K562 (cell line): ENCODE data around the gene CDKL5. TPM values are rescaled to one million over a fixed set of nuclear protein-coding genes. Genes with fewer than 3 reads are reported as not detected.

Experiments used
- ADNP ChIP-seq: fragments of 200-800 bp; sonication (Bioruptor generic); IDR thresholded peaks from 2 replicates; pipeline ENCODE4 v1.6.1; 2016; ENCODE audit warnings: missing genetic modification characterization, missing compliant biosample characterization
- CBFA2T2 ChIP-seq: fragments of 450-650 bp; conservative IDR thresholded peaks from 2 replicates; pipeline ENCODE4 v1.6.1; 2017; ENCODE audit warnings: mild to moderate bottlenecking
- CGGBP1 ChIP-seq: fragments of 250-450 bp; sonication (Bioruptor Pico); IDR thresholded peaks from 2 replicates; pipeline ENCODE4 v1.9.0; 2021; ENCODE audit warnings: mild to moderate bottlenecking
- CREBBP ChIP-seq: IDR thresholded peaks from one replicate; pipeline ENCODE4 v1.6.1; 2012; ENCODE audit warnings: low read depth, mild to moderate bottlenecking, control low read depth, inconsistent platforms, low read length
- CXXC5 ChIP-seq: fragments of 250-450 bp; sonication (Bioruptor Pico); IDR thresholded peaks from 2 replicates; pipeline ENCODE4 v1.8.0; 2022; ENCODE audit warnings: inconsistent platforms, mild to moderate bottlenecking, moderate library complexity
- E2F3 ChIP-seq: fragments of 250-450 bp; sonication (Bioruptor Pico); IDR thresholded peaks from 2 replicates; pipeline ENCODE4 v1.4.0; 2020; ENCODE audit warnings: mild to moderate bottlenecking
- E2F4 ChIP-seq: sonication (generic); formaldehyde crosslinking; IDR thresholded peaks from 2 replicates; pipeline ENCODE4 v1.8.0; 2022; ENCODE audit warnings: mild to moderate bottlenecking, low read depth, missing genetic modification reagents
- EGR1 ChIP-seq: fragments of 450-650 bp; conservative IDR thresholded peaks from 2 replicates; pipeline ENCODE4 v1.6.1; 2017; ENCODE audit warnings: mild to moderate bottlenecking
- FOS ChIP-seq: IDR thresholded peaks from 3 replicates; pipeline ENCODE4 v1.6.1; 2011; ENCODE audit not compliant: insufficient read length; ENCODE audit errors: extremely low read depth
- FOXK1 ChIP-seq: sonication (generic); formaldehyde crosslinking; IDR thresholded peaks from 2 replicates; pipeline ENCODE4 v1.8.0; 2022; ENCODE audit warnings: missing genetic modification reagents, mild to moderate bottlenecking, borderline replicate concordance
- GABPB1 ChIP-seq: sonication (generic); formaldehyde crosslinking; IDR thresholded peaks from 2 replicates; pipeline ENCODE4 v1.8.0; 2022; ENCODE audit warnings: mild to moderate bottlenecking, missing genetic modification reagents
- PKNOX1 ChIP-seq: fragments of 450-650 bp; IDR thresholded peaks from 2 replicates; pipeline ENCODE4 v1.6.1; 2016
- PURB ChIP-seq: sonication (generic); formaldehyde crosslinking; IDR thresholded peaks from 2 replicates; pipeline ENCODE4 v1.9.0; 2021; ENCODE audit warnings: low read depth, mild to moderate bottlenecking, missing genetic modification reagents
- RBM17 ChIP-seq: fragments of 200-400 bp; formaldehyde crosslinking; IDR thresholded peaks from 2 replicates; pipeline ENCODE4 v1.6.1; 2017; ENCODE audit warnings: low read depth, mild to moderate bottlenecking, low read length, borderline replicate concordance
- RHOXF2B ChIP-seq: fragments of 250-450 bp; sonication (Bioruptor Pico); conservative IDR thresholded peaks from 2 replicates; pipeline ENCODE4 v1.5.1; 2021
- SNRNP70 ChIP-seq: fragments of 200-400 bp; formaldehyde crosslinking; optimal IDR thresholded peaks from 2 replicates; pipeline ENCODE3; 2017; ENCODE audit warnings: low read depth, low read length
- THRA ChIP-seq: fragments of 450-650 bp; IDR thresholded peaks from 2 replicates; pipeline ENCODE4 v1.6.1; 2017; ENCODE audit warnings: mild to moderate bottlenecking, moderate library complexity
- TOE1 ChIP-seq, 2 experiments: fragments of 450-650 bp in 1 of 2; sonication (generic) in 1 of 2; formaldehyde crosslinking in 1 of 2; IDR thresholded peaks; 2 replicates each; pipeline versions ENCODE4 v1.7.1 to v1.8.0; 2016 to 2022; ENCODE audit warnings: borderline replicate concordance in 2 of 2, mild to moderate bottlenecking in 2 of 2, antibody characterized with exemption in 1 of 2, inconsistent platforms in 1 of 2, low read depth in 1 of 2, missing genetic modification reagents in 1 of 2, moderate library complexity in 1 of 2
- U2AF2 ChIP-seq: fragments of 200-400 bp; formaldehyde crosslinking; optimal IDR thresholded peaks from 2 replicates; pipeline ENCODE3; 2017; ENCODE audit warnings: low read depth, mild to moderate bottlenecking, low read length
- ZKSCAN8 ChIP-seq: fragments of 200-800 bp; sonication (Bioruptor generic); IDR thresholded peaks from 2 replicates; pipeline ENCODE4 v1.6.1; 2016; ENCODE audit warnings: missing genetic modification characterization, missing compliant biosample characterization
- ZNF395 ChIP-seq: fragments of 200-800 bp; sonication (Bioruptor generic); IDR thresholded peaks from 2 replicates; pipeline ENCODE4 v1.6.1; 2017; ENCODE audit warnings: missing genetic modification characterization, missing compliant biosample characterization
- ZNF586 ChIP-seq: fragments of 450-650 bp; formaldehyde crosslinking; conservative IDR thresholded peaks from 2 replicates; pipeline ENCODE4 v1.4.0; 2020; ENCODE audit warnings: mild to moderate bottlenecking, moderate library complexity
- ZNF696 ChIP-seq: fragments of 250-450 bp; sonication (Bioruptor Pico); conservative IDR thresholded peaks from 2 replicates; pipeline ENCODE4 v1.4.0; 2020; ENCODE audit warnings: mild to moderate bottlenecking, moderate library complexity
- polyA plus RNA-seq, 8 experiments: library from polyadenylated mRNA; depleted of rRNA in 4 of 8; stranded (reverse) in 5 of 8; unstranded in 3 of 8; fragments of >200 nt; fragmentation: Nextera tagmentation in 2 of 8; fragmentation: Illumina TruSeq in 1 of 8; extraction: Ambion mirVana in 2 of 8; extraction: Trizol in 1 of 8; gene quantifications; 2 replicates each; pipeline versions ENCODE4 v1.2.1 to v1.2.3, GENCODE V29; 2011 to 2014; ENCODE audit warnings: inconsistent platforms in 1 of 8, missing spikeins in 1 of 8
- total RNA-seq, 7 experiments: library from RNA; depleted of rRNA in 6 of 7; stranded (reverse); fragments of >200 nt in 6 of 7; fragmentation: Illumina TruSeq in 2 of 7; extraction: Trizol in 2 of 7; gene quantifications; 2 replicates each; pipeline versions ENCODE4 v1.2.1 to v1.2.3, GENCODE V29; 2011 to 2021; ENCODE audit warnings: low replicate concordance in 1 of 7

The CDKL5 gene
- total and polyA plus RNA-seq, 9 of the 15 experiments (the other 6 are each of a cell fraction or from before 2014, with no cell fraction given): under 0.01 to 0.21 (median 0.04) TPM

- no peak for TF ChIP-seq THRA
- no peak for TF ChIP-seq ZNF696 (CRISPR knock-in tag)
- no peak for TF ChIP-seq RHOXF2B (CRISPR knock-in tag)
- TF ChIP-seq U2AF2: no peak
- TF ChIP-seq ADNP (tag): no peak
- TF ChIP-seq GABPB1: 0 out of 2 replicates have a peak, but pooled peaks have one; percentile 29
- no peak for TF ChIP-seq E2F3
- TF ChIP-seq CREBBP: no peak
- TF ChIP-seq ZKSCAN8 (CRISPR knock-in tag): no peak
- no peak for TF ChIP-seq SNRNP70
- TF ChIP-seq CGGBP1 (CRISPR knock-in tag): peak; percentile 75; the same call in 1 of the 2 replicates
- no peak for TF ChIP-seq FOS
- TF ChIP-seq CBFA2T2: no peak
- no peak for TF ChIP-seq ZNF395 (CRISPR knock-in tag)
- 0 out of 2 replicates have a peak, but pooled peaks have one; percentile 15 for TF ChIP-seq EGR1
- no peak for TF ChIP-seq FOXK1 (CRISPR knock-in tag)
- no peak for TF ChIP-seq TOE1 (IDR thresholded peaks at IDR 0.05; ENCODE audit: borderline replicate concordance)
- no peak for TF ChIP-seq TOE1 (CRISPR knock-in tag; IDR thresholded peaks at IDR 0.05; ENCODE audit: borderline replicate concordance, low read depth)
- TF ChIP-seq RBM17: no peak
- peak; percentile 56; the same call in 1 of the 2 replicates for TF ChIP-seq CXXC5 (CRISPR knock-in tag)
- no peak for TF ChIP-seq PKNOX1
- TF ChIP-seq E2F4 (CRISPR knock-in tag): no peak
- TF ChIP-seq ZNF586 (CRISPR knock-in tag): no peak
- no peak for TF ChIP-seq PURB
Observed at GRCh38 chrX:18674788-18675735, 249.7 kb downstream of the CDKL5 start (continued).
